CD4-positive, alpha-beta T cell treated with Interleukin-10 for 1 hour (primary cell): ENCODE data around the gene ATP1A4.

Source experiments
- DNase-seq: peaks from one replicate; pipeline ENCODE4 v3.0.0-alpha.2; 2020

ATP1A4 gene

DNA sequence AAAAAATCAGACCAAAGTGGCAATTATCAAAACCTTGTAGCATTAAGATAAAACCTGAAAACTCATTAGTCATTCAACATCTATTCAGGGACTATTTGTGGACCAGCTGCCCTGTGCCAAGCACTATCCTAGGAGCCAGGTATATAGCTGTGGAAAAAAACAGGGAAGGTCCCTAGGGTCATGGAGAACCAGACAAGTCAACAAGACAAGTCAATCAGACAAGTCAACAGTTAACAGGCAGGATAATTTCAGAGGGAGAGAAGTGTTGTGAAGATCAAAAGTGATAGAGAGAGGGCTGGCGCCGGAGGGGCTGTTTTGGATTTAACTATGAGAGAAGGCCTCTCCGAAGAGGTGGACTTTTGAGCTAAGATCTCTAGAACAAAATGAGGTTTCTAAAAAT is 3.3 kb upstream of the ATP1A4 start:
- DNase-seq: no peak

GRCh38 chr1:160149233-160149632 is 2.2 kb upstream of the ATP1A4 start:
- no peak for DNase-seq

DNA sequence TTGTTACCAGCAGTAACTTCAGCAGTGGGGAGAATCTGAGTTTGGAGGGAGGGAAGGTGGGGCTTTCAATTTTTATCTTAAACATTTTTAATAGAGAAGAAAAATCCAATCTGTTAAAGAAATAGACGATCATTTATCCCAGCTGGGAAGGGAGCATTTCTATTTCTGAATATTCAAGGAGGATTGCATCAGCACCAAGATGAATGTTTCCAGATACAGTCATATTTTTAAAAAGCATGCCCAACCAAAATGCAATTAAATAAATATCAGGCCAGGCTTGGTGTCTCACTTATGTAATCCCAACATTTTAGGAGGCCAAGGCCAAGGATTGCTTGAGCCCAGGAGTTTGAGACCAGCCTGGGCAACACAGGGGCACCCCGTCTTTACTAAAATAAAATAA is 1.7 kb upstream of the ATP1A4 start:
- no peak for DNase-seq

- DNase-seq: no peak
These were observed 3.4 kb downstream of the ATP1A4 start for GRCh38 chr1:160154790-160155189.

GRCh38 chr1:160156361-160156760 is 5.0 kb downstream of the ATP1A4 start:
- no peak for DNase-seq

- no peak for DNase-seq
These were observed 5.8 kb downstream of the ATP1A4 start for GRCh38 chr1:160157174-160157573.

GRCh38 chr1:160158031-160158430 is 6.6 kb downstream of the ATP1A4 start:
- no peak for DNase-seq

- no peak for DNase-seq
These were observed 7.1 kb downstream of the ATP1A4 start for GRCh38 chr1:160158534-160158933.

DNA sequence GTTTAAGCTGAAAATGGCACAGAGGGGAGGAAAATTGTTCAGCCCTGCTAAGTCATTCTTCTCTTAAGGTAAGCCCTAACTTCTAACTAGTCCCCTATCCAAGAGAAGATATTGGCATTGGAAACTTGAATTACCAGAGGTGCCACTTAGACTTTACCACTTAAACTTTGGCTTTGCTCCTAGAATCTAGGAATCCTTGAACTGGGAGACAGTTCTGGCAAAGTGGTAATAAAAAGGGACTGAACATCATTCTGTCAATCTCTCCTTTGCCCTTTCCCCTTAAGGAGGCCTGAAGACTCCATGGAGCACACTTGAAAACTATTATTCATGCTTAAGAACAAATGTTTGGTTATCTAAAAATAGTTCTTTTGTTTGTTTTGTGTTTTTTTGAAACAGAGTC is 8.4 kb downstream of the ATP1A4 start:
- no peak for DNase-seq

DNA sequence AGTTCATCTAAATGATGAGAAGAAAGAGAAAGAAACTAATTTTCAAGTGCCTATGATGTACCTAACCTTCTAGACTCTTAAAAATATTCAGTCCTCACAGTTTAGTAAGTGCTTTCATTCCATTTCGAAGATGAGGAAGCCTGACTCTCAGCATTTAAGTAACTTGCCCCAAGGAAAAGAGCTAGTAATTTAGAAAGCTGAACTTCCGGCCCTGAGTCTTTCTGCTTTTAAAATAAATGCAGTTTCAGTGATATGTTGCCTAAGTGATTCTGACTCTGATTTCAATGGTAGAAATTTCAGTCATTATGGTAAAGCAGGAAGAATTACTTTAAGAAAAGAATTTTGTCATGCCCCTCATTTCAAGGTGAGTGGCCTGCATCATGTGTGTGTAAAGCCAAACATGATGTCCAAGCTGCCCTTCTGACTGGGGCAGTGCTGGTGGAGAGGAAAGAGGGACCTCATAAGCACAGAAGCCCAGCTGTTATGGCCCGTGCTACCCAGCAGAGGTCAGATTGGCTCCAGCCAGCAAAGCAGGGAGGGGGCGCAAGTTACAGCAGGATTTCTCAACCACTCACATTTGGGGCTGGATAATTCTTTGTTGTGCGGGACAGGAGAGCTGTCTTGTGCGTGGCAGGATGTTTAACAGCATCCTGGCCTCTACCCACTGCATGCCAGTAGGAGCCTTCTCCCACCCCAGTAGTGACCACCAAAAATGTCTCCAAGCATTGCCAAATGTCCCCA is 10.7 kb downstream of the ATP1A4 start:
- no peak for DNase-seq

- no peak for DNase-seq
These were observed 11.5 kb downstream of the ATP1A4 start for GRCh38 chr1:160162931-160163330.

- DNase-seq: no peak
These were observed 12.2 kb downstream of the ATP1A4 start for GRCh38 chr1:160163615-160164014.

GRCh38 chr1:160164121-160164520 is 12.7 kb downstream of the ATP1A4 start:
- DNase-seq: no peak

DNA sequence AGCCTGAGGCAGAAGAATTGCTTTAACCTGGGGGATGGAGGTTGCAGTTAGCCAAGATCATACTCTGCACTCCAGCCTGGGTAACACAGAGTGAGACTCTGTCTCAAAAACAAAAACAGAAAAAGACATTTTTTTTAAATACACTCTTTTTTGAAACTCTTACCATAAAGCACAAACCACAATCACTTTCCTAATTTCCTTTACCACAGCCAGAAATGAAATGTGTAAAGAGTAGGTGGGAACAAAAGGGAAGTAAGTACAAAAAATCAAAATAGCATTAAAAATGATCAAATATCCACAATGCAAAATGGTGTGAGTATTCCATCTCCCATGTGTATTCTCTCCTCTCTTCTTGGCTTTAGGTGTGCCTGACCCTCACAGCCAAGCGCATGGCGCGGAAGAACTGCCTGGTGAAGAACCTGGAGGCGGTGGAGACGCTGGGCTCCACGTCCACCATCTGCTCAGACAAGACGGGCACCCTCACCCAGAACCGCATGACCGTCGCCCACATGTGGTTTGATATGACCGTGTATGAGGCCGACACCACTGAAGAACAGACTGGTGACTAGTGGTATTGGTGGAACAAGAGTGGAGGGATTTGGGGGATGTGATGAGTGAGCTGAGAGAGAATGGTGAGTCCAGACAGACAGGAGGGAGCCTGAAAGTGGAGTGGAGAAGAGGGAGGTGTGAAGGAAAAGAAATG is 14.9 kb downstream of the ATP1A4 start:
- no peak for DNase-seq

GRCh38 chr1:160167056-160167455 is 15.7 kb downstream of the ATP1A4 start:
- DNase-seq: no peak

DNA sequence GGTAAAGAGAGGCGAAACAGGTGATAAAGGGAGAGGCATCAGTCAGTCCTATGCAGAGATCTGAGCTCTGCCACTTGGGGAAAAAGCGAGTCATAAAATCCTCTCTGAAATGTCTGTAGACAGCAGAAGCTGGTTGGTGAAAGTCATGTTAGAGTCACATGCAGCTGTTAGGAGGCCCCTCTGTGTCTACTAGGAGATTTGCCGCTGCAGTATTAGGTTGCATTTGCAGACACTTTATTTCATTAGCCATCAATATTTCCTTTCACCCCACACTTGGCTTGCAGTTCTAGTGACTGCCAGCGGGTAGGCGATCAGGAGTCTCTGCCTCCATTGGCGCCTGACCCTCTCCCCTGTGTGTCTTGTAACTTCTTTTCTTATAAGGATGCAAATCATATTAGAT is 16.2 kb downstream of the ATP1A4 start:
- no peak for DNase-seq

GRCh38 chr1:160168016-160168415 is 16.6 kb downstream of the ATP1A4 start:
- no peak for DNase-seq

- DNase-seq: no peak
These were observed 17.4 kb downstream of the ATP1A4 start for GRCh38 chr1:160168609-160169369.

- DNase-seq: no peak
These were observed 18.4 kb downstream of the ATP1A4 start for GRCh38 chr1:160169553-160170399.

DNA sequence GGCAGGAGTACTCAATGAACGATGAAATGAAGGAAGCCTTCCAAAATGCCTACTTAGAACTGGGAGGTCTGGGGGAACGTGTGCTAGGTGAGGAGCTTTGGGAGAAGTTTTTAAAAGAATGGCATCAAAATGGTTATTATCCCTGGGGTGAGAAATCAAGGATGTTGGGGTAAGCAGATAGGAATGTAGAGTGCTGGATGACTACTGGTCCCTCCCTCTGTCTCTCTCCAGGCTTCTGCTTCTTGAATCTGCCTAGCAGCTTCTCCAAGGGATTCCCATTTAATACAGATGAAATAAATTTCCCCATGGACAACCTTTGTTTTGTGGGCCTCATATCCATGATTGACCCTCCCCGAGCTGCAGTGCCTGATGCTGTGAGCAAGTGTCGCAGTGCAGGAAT is 20.0 kb downstream of the ATP1A4 start:
- no peak for DNase-seq

- no peak for DNase-seq
These were observed 20.6 kb downstream of the ATP1A4 start for GRCh38 chr1:160171980-160172379.

DNA sequence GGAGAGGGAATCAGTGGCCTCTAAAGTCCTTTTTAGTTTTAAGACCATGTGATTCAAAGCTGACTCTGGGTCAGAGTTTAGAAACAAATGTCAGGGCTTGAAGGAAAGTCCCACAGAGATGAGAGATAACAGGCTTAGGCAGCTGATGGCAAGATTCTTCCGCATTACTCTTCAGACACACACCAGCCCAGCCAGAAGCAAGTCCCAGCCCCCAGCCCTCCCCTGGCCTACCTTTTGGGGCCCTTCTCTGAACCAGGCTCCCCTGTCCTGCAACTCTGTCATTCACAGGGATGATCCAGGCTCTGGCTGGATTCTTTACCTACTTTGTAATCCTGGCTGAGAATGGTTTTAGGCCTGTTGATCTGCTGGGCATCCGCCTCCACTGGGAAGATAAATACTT is 25.8 kb downstream of the ATP1A4 start:
- DNase-seq: no peak

DNA sequence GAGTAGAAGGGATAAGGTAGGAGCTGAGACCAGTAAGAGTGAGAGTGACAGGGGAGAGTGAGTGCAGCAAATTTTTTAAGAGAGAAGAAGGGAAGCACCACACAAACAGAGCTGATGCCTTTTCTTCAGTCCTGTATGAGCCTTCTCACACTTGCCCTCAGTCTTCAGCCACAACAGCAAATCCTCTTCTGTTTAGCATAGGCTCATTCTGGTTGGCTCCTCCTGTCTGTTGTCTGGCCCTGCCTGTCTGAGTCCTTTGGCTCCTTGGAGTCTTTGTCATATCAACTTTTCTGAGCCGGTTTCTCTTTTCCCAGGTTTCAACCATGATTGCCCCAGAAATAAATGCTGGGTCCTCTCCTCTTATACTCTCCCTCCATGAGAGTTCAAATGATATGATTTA is 26.3 kb downstream of the ATP1A4 start:
- no peak for DNase-seq
